Skin of body (tissue), 2 donors: ENCODE measurements around the gene SCN3A. TPM values are rescaled to one million over a fixed set of nuclear protein-coding genes. Genes with fewer than 3 reads are reported as not detected.

Source experiments
- DNase-seq: peaks from one replicate; lab custom pipeline; 2025; lab: John Stamatoyannopoulos, UW
- total RNA-seq: library from RNA; depleted of rRNA; stranded (reverse); fragments of >200 nt; gene quantifications from one replicate; pipeline ENCODE4 v1.2.3, GENCODE V29; 2014

Gene SCN3A
- total RNA-seq, 1 donor from 2014 or later: 1.2 TPM

DNA sequence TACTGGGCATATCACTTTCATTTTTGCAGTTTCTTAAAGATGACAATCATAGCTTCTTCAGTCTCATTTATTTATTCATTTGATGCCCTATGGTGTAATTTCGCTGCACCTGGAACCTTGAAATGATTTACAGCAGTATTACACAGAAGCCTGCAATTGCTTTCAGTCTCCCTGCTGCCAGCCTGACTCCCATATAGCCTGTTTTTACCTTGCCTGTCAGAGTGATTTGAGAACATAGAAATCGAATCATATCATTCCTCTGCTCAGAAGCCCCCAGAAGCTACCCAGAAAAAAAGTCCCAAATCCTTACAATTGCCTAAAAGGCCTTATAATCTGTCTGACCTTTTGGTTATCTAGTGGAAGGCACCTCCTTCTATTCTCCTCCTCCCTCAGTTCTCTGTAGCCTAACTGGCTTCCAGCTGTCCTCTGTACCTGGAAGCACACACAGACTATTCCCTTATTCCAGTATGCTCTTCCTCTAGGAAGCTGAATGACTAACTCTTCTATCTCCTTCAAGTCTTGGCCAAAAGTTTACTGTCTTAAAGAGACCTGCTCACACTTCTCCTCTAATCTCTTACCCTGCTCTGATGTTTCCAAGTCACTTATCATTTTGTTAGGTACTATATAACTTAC, 12.6 kb downstream of the SCN3A start:
- DNase-seq: no peak

- DNase-seq: no peak
These were observed 18.2 kb downstream of the SCN3A start for GRCh38 chr2:165185633-165186032.

- no peak for DNase-seq
These were observed 21.8 kb downstream of the SCN3A start for GRCh38 chr2:165182029-165182428.

- no peak for DNase-seq
These were observed 27.1 kb downstream of the SCN3A start for GRCh38 chr2:165176780-165177179.

DNA sequence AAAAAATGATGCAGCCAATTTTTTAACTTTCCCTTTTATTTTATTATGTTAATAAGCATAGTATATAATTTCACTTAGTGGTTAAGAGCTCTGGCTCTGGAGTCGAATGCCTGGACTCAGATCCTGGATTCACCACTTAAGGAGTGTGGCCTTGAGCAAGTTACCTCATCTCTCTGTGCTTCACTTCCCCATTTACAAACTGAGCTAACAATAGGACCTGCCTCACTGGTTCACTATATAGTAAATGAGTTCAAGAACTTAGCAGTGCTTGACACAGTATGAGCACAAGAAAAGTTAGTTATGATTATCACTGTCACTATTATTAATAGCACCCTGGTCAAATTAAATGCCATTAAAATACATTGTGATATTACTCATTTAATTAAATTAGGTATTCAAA, 30.6 kb downstream of the SCN3A start:
- DNase-seq: no peak

GRCh38 chr2:165164201-165164600, 39.6 kb downstream of the SCN3A start:
- DNase-seq: no peak

DNA sequence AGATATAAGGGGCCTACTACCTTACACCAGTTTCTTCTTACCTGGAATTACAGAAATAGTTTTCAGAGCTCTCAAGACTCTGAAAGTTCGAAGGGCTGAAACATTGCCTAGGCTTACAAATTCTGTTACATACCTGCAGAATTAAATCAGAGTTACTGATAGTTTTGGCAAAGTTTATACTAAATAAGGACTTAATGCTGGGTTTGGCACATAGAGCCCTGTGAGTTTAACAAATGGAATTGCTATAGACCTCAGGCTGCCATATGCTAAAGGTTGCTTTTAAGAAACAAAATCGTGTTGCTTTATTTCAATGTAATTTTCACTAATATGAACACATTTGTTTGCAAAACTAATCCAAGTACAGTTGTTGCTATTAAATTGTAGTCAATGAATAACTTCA, 40.1 kb downstream of the SCN3A start:
- DNase-seq: no peak

DNA sequence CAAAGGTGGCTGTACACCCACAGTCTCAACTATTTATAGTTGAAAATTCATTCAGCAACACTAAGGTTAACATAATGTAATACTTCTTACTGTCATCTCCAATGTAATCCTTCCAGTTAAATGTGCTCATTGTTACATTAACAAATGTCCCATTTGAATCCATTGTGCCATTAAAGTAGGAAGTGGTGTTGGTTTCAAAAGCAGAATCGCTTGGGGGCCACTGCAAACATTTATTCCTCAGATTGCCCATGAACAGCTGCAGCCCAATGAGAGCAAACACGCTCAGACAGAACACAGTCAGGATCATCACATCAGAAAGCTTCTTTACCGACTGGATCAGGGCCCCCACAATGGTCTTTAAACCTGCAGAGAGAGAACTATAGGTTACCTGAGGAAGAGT, 41.4 kb downstream of the SCN3A start:
- no peak for DNase-seq

- no peak for DNase-seq
These were observed 42.3 kb downstream of the SCN3A start for GRCh38 chr2:165161510-165161909.

GRCh38 chr2:165157160-165157559, 46.7 kb downstream of the SCN3A start:
- no peak for DNase-seq

DNA sequence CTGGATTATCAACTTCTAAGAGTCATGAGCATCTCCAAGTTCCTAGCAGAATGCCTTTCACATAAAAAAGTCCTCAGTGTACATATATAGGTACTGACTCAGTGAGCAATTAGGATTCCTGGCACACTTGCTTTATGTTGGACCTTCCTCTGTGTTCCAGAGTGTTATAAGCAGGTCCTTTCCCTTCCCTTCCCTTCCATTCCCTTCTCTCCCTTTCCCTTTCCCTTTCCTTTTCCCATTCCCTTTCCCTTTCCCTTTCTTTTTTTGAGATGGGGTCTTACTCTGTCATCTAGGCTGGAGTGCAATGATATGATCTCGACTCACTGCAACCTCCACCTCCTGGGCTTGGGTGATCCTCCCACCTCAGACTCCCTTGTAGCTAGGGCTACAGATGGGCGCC, 48.7 kb downstream of the SCN3A start:
- DNase-seq: no peak

DNA sequence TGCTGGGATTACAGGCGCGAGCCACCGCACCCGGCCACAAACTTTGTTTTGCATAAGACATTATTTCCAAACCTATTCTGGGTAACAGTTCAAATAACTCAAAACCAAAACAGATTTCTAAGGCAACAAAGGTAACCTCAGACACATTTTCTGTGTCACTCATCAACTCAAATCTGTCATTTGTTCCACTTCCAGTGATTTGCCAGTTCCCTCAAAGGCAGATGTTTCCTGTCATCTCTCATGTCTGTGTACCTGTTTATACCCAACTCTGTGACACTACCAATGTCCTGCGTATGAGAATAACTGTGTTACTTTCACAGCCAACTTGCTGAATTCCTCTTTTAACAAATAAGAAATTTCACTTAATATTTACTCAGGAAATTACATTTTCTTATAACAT, 54.4 kb downstream of the SCN3A start:
- no peak for DNase-seq

DNA sequence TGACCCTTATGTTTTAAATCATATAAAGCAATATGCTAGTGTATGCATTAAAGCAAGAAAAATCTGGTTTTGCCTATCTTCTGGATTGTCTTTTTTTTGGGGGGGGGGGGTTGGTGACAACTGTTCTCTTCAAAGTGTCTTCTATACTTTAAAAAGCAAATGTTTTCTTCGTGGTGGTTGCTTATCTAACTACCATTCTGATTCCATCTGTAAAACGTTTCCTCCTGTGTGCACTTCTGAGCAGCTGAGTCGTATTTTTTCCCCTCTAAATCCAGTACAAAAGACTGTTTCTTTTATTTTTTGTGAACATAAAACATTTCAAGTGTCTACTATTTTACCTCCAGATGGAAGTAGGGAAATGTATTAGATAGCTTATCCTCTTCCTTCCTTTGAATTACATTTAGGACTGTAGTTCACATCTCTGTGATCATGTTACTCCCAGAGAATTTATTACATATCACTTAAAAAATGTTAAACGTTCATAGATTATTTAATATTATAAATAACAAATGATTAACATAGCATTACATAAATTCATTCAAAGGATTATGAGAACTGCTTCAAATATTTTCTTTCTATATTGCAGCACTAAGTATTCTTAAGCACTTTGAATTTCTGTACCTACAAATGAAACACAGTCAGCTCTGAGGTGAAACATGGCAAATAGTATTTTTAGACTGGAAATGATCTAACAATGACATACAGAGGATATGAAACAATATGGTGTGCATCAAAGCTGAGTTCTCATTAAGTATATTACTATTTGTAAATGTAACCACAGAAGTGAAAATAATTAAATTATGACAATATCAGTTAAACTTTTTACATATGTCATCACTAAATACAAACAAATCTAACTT, 56.4 kb downstream of the SCN3A start:
- DNase-seq: no peak

- no peak for DNase-seq
These were observed 59.5 kb downstream of the SCN3A start for GRCh38 chr2:165144315-165144714.

GRCh38 chr2:165141601-165142354, 62.1 kb downstream of the SCN3A start:
- DNase-seq: no peak

GRCh38 chr2:165126244-165126643, 77.6 kb downstream of the SCN3A start:
- DNase-seq: no peak

DNA sequence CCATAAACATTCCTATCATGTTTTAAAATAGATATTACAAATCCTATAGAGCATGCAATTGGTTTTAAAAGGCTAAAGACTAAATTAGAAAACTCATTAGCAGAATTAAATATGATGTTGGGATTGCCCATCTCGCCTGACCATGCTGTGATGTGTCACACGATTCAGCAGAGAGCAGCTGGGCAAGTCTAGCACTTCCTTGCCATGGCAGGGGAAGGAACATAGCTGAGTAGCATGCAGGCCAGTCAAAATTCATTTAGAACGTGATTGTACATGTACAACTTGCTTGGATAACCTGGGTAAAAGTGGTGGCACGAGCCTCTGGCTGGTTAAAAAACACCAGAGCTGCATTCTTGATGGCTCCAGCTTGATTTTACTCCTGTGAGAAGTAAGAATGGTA, 81.3 kb downstream of the SCN3A start:
- no peak for DNase-seq

- no peak for DNase-seq
These were observed 82.9 kb downstream of the SCN3A start for GRCh38 chr2:165120740-165121467.

- DNase-seq: no peak
These were observed 88.6 kb downstream of the SCN3A start for GRCh38 chr2:165115258-165115657.

- DNase-seq: no peak
These were observed 89.4 kb downstream of the SCN3A start for GRCh38 chr2:165114346-165114939.

DNA sequence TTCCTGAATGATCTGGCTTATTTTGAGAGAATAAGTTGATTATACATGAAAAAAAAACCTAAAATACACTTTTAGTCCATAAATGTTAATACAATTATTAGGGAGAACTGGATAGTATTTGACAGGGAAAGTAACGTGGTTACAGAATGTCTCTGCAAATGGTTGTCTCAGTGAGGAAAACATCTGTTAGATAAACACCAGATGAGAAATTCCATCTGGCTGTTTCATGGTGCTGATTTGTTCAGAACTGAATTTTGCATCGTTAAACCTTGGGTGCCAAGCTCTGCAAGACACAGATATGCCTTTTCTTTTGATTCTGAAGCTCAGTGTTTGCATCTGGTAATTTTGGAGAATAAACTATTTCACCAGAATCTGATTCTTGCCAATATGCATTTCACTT, 90.4 kb downstream of the SCN3A start:
- no peak for DNase-seq
